GM21526 (cell line): Measurements from ENCODE around the gene NTM.

Experiments
- ATAC-seq: cut with Tn5 transposase; IDR thresholded peaks from one replicate; pipeline ENCODE4 v1.9.1; 2021; ENCODE audit warnings: moderate library complexity; ENCODE audit not compliant: unreplicated experiment, low FRiP score

Gene NTM

DNA sequence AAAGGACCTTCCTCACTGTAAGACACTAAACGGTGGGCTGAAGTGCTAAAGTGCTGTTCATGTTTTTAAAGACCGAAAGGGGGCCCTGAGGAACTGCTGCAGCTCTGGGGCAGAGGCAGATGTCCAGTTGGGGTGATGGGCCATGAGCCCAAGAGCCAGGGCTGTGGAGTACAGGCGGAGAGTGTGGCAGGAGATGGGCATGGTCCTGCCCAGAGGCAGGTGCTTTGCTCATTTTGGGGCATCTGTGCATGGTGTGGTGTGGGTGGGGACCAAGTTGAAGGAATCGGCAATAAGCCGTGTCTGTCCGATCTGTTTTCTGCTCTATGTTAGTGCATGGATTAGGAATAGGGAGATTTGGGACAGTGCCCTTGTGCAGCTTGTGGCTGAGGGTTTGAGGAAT is 258.3 kb downstream of the NTM start:
- ATAC-seq, result no peak

DNA sequence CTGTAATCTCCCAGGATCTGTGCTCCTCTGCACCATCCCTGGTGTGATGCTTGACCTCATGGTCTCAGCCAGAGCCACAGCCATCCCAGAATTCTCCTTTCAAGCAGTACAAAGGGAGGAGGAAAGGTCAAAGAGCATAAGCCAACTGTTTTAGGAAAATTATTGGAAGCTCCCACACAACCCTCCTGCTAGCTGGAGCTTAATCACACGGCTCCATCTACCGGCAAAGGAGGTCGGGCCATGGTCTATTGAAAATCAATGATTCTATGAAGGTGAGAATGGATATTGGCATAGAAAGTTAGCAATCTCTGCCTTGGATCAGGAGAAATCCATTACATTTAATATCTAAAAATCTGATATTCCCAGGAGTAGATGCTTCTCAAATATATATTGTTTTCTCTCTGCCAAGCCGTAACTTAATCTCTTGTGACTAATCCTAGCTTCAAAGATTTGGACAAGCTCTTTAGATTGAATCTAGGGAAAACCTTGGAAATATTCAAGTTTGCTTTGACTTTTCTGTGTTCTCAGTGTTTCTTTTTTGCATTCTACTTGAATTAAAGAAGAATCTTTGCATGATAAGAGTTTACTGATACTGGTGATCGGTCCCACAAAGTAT is 259.6 kb downstream of the NTM start:
- ATAC-seq, result no peak

- ATAC-seq, result no peak
These were observed 262.6 kb downstream of the NTM start for GRCh38 chr11:131632971-131633370.

- ATAC-seq, result no peak
These were observed 263.7 kb downstream of the NTM start for GRCh38 chr11:131633921-131634715.

DNA sequence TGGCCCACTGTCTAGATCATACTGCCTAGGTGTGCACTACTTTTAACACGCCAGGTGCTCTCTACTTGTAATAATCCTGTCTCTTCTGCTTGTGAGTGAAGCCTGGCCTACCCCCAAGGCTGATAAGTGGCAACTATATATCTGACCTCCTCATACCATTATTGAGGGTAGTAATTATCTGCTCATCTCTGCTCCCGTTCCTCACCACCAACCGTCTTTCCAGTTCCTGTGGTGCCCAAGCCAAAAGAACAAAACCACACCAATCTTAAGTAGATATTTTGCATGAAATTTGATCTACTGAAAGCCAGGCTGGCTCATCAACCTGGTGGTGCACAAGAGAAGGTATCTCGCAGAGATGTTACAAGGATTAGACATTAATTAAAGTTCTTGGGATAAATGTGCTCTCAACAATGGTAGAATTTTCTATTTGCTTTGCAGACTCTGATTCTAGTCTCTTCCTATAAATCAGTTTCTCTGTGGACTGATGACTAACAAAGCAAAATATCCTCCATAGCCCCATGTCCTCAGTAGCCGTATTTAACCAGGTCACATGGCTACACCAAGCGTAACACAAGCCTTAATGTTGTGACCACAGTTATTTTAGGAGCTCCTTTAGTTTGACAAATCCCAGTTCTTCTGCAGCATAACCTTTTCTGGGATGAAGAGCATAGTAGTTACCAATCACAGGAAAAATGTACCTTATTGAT is 267.2 kb downstream of the NTM start:
- ATAC-seq, result no peak

DNA sequence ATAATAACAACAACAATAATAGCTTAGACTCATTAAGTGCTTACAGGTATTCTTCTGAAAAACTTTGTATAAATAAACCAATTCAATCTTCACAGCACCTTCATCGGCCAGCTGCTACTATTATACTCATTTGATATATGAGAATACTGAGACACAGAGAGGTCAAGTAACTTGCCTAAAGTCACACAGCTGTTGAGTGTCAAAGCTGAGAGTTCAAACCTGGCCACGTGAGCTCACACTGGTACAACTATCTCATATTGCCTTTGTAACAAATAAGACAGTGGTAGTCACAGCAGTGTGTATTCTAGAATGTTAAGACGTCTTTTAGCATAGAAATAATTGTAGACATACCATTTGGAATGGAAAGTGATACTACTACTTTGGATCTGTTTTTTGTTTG is 268.5 kb downstream of the NTM start:
- no peak for ATAC-seq

- ATAC-seq, result no peak
These were observed 269.9 kb downstream of the NTM start for GRCh38 chr11:131640320-131640719.

DNA sequence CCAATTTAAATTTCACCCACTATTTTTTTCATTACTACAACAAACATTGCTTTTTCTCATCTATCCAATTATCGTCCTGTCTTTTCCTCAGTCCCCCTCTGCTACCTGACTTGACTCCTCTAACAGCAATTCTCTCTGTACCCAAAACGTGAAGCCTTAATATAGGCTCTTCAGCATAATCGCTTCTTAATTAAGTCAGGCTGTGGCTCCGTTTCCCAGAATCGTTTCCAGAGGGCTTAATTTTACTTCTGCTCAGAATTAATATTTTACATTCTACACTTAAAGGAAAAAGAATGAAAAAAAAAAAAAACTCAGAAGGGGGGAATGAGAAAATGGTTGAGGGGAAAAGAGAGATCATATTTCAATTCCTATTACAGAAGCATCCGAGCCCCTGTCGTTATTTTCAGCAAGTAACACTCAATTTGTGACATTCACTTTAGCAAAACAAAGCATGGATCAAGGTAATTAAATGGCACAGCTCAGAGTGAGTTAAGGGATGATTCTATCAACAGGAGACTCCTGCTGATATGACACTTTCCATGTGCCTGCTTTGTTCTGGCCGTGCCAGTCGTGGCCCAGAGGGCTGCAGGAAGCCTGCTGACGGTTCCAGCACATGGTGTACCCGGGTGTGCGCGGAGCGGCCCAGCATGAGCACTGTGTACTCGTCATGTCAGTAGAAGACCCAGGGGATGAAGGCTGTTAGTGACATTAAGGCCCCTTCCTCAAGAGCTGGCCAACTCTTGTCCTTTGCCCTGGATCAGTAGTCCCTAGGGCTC is 272.5 kb downstream of the NTM start:
- no peak for ATAC-seq

GRCh38 chr11:131644204-131644795 is 273.9 kb downstream of the NTM start:
- no peak for ATAC-seq

GRCh38 chr11:131645237-131645636 is 274.8 kb downstream of the NTM start:
- no peak for ATAC-seq

GRCh38 chr11:131649856-131650255 is 279.4 kb downstream of the NTM start:
- ATAC-seq, result no peak

GRCh38 chr11:131652231-131652630 is 281.8 kb downstream of the NTM start:
- ATAC-seq, result no peak

- ATAC-seq, result no peak
These were observed 282.8 kb downstream of the NTM start for GRCh38 chr11:131653260-131653659.

- ATAC-seq, result no peak
These were observed 284.4 kb downstream of the NTM start for GRCh38 chr11:131654849-131655248.

DNA sequence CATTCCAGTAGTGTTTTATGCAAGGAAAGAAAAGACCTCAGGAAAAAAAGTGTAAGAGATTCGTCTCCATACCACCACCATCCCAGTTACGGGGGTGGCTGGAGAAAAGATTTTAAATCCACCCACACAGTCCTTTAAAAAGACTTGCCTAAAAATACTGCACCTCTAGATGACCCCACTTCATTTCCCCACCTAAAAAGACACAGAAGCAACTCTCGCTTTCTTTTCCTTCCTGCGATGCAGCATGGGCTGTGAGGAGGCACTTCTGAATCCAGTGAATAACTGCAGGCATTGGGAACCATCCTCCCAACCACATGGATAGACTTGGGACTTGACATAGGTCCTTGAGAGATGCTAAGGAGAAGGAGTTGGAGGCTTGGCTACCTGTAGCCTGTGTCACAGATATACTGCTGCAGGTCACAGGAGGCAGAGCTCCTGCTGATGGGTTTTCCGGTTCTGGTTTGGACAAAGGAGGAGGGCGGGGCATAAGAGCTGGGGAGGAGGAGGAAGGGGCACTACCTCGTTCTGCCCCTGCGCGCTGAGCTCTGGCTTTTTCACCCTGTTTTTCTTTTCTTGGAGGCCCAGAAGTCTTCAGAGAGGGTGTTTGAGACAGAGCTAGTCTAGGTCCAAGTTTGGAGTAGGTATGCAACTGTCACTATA is 285.9 kb downstream of the NTM start:
- no peak for ATAC-seq

- no peak for ATAC-seq
These were observed 286.4 kb downstream of the NTM start for GRCh38 chr11:131656839-131657211.

DNA sequence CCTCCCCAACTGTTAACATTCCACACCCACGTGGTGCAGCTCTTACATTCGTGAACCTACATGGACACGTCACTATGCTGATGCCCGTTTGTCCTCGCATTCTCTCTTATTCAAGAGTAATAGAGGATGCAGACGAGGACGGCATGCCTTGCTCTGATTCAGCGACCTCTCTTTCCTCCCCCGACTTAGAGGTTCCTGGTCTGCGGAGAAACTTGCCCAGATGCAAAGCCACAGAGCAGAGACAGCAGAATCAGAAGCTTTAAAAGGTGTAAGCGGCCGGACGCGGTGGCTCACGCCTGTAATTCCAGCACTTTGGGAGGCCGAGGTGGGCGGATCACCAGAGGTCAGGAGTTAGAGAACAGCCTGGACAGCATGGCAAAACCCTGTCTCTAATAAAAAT is 288.0 kb downstream of the NTM start:
- no peak for ATAC-seq

GRCh38 chr11:131658952-131659351 is 288.5 kb downstream of the NTM start:
- peak; percentile 61 for ATAC-seq

DNA sequence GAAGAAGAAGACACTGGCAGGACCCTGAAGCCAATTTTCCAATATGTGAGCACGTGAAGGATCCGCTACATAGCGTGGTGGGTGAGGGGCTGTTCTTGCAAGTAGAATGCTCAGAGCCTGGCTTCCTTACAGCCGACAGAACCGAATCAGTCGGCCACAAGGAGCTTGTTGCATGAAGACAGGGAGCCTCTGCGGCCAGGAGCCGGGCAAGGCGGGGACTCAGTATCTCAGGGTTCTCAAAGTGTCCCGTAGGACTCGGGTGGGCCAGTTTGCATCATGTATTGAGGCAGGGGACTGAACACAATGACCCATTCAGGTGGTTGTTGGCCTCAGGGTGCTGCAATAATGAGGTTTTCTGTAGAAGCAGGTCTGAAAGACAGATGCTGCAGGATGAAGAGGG is 289.5 kb downstream of the NTM start:
- no peak for ATAC-seq

GRCh38 chr11:131661132-131661531 is 290.7 kb downstream of the NTM start:
- no peak for ATAC-seq
